GM12878 (cell line): Measurements from ENCODE around the gene CD151. TPM values are rescaled to one million over a fixed set of nuclear protein-coding genes. Genes with fewer than 3 reads are reported as not detected.
A peak's percentile ranks its signal among the peaks of the same experiment; 100 is the strongest.

ENCODE experiments used
- ATAC-seq: fragments of 200-7000 bp; cut with Tn5 transposase; 3 replicates; pipeline ENCODE4 v1.9.1; 2020; ENCODE audit warnings: mild to moderate bottlenecking, moderate library complexity
- BruUV-seq: library from RNA; stranded (reverse); fragments of 400-500 nt; replicated peaks from 2 replicates; lab custom pipeline; 2021; lab: Mats Ljungman, UMichigan
- CTCF ChIA-PET: fragments of 300-600 bp; sonication (Branson Sonifier 250); formaldehyde crosslinking; extraction: SDS; loops from one replicate; lab custom pipeline; 2021; ENCODE audit warnings: inconsistent platforms; lab: Yijun Ruan, JAX
- POLR2A ChIA-PET: fragments of 350-600 bp; formaldehyde crosslinking; extraction: SDS; loops from one replicate; lab custom pipeline; 2021; ENCODE audit warnings: inconsistent platforms; lab: Charles Lee
- RAD21 ChIA-PET: fragments of 300-600 bp; sonication (Branson Sonifier 250); formaldehyde crosslinking; loops from one replicate; lab custom pipeline; 2023; ENCODE audit warnings: antibody characterized with exemption; ENCODE audit not compliant: unreplicated experiment; lab: Charles Lee
- SMC1A ChIA-PET: fragments of 300-600 bp; sonication (Branson Sonifier 250); formaldehyde crosslinking; loops from one replicate; lab custom pipeline; 2023; ENCODE audit not compliant: unreplicated experiment, uncharacterized antibody; lab: Charles Lee
- DNase-seq: peaks from one replicate; pipeline ENCODE4 v3.0.0-alpha.2; 2011; ENCODE audit warnings: low read depth, low spot score
- FAIRE-seq: peaks from 3 replicates; lab custom pipeline; 2011; peaks lifted over from hg19 to GRCh38; lab: Jason Lieb, UNC
- H2AFZ ChIP-seq: 2 replicates; pipeline ENCODE4 v1.6.0; 2011; ENCODE audit warnings: low read depth, low read length, control low read depth; ENCODE audit not compliant: control insufficient read depth
- H3K27ac ChIP-seq: 2 replicates; pipeline ENCODE4 v1.5.1; 2011; ENCODE audit warnings: control low read depth; ENCODE audit not compliant: control insufficient read depth, insufficient read depth
- H3K27me3 ChIP-seq, 2 experiments: replicated peaks in 1 of 2; 2 replicates each; pipeline versions ENCODE4 v1.6.0 to v1.6.1; 2011; ENCODE audit warnings: low read length in 1 of 2; ENCODE audit not compliant: control insufficient read depth in 2 of 2, insufficient read depth in 2 of 2
- H3K36me3 ChIP-seq, 2 experiments: 2 replicates each; pipeline ENCODE4 v1.5.1; 2011; ENCODE audit warnings: low read length in 1 of 2; ENCODE audit not compliant: control insufficient read depth in 2 of 2, insufficient read depth in 2 of 2
- H3K4me1 ChIP-seq: 2 replicates; pipeline ENCODE4 v1.6.1; 2011; ENCODE audit warnings: mild to moderate bottlenecking, low read length, moderate library complexity, mixed read lengths; ENCODE audit not compliant: control insufficient read depth, insufficient read depth
- H3K4me2 ChIP-seq: 2 replicates; pipeline ENCODE4 v1.6.0; 2011; ENCODE audit warnings: control low read depth; ENCODE audit not compliant: control insufficient read depth, insufficient read depth
- H3K4me3 ChIP-seq: fragments of 200-600 bp; sonication (generic); 2 replicates; pipeline ENCODE4 v1.5.1; 2016
- H3K79me2 ChIP-seq: 2 replicates; pipeline ENCODE4 v1.6.0; 2011; ENCODE audit warnings: low read length; ENCODE audit not compliant: control insufficient read depth, insufficient read depth
- H3K9ac ChIP-seq: 2 replicates; pipeline ENCODE4 v1.8.0; 2011; ENCODE audit warnings: low read length, control low read depth, mixed read lengths; ENCODE audit not compliant: control insufficient read depth, insufficient read depth
- H3K9me3 ChIP-seq: replicated peaks from 3 replicates; pipeline ENCODE4 v1.5.1; 2011; ENCODE audit warnings: mild to moderate bottlenecking, low read length; ENCODE audit not compliant: control insufficient read depth, insufficient read depth
- H4K20me1 ChIP-seq: 2 replicates; pipeline ENCODE4 v1.6.0; 2011; ENCODE audit not compliant: control insufficient read depth, insufficient read depth
- ATF2 ChIP-seq: IDR thresholded peaks from 2 replicates; pipeline ENCODE4 v1.6.1; 2012; ENCODE audit warnings: low read length, inconsistent platforms
- BCLAF1 ChIP-seq: fragments of 450-650 bp; IDR thresholded peaks from 2 replicates; pipeline ENCODE4 v1.6.1; 2017; ENCODE audit warnings: antibody characterized with exemption, mild to moderate bottlenecking, moderate library complexity
- CTCF ChIP-seq, 3 experiments: IDR thresholded peaks in 2 of 3; conservative IDR thresholded peaks in 1 of 3; 2 replicates each; pipeline ENCODE4 v1.5.1; 2011; ENCODE audit warnings: low read depth in 3 of 3, low read length in 3 of 3, mild to moderate bottlenecking in 3 of 3, control low read depth in 2 of 3, moderate library complexity in 2 of 3, inconsistent platforms in 1 of 3, mixed read lengths in 1 of 3; ENCODE audit not compliant: control insufficient read depth in 2 of 3, insufficient read depth in 1 of 3; ENCODE audit errors: extremely low read depth in 1 of 3
- DPF2 ChIP-seq: fragments of 450-650 bp; IDR thresholded peaks from 2 replicates; pipeline ENCODE4 v1.6.1; 2017; ENCODE audit warnings: mild to moderate bottlenecking
- MAX ChIP-seq: IDR thresholded peaks from 2 replicates; pipeline ENCODE4 v1.6.1; 2012; ENCODE audit warnings: low read depth, low read length, improper control_type of control experiment
- MEF2A ChIP-seq: IDR thresholded peaks from 2 replicates; pipeline ENCODE4 v1.6.1; 2011; ENCODE audit warnings: low read depth, mild to moderate bottlenecking, low read length, moderate library complexity; ENCODE audit not compliant: insufficient read depth
- NR2C2 ChIP-seq: IDR thresholded peaks from 2 replicates; pipeline ENCODE4 v1.6.1; 2011; ENCODE audit warnings: borderline replicate concordance, low read depth; ENCODE audit not compliant: control insufficient read depth, insufficient read length
- POLR2AphosphoS5 ChIP-seq: IDR thresholded peaks from 2 replicates; pipeline ENCODE4 v1.6.1; 2011; ENCODE audit warnings: mild to moderate bottlenecking, low read length, inconsistent platforms
- RELA ChIP-seq: fragments of 450-650 bp; IDR thresholded peaks from 2 replicates; pipeline ENCODE4 v1.8.0; 2014; ENCODE audit warnings: borderline replicate concordance; ENCODE audit not compliant: partially characterized antibody
- SUPT20H ChIP-seq: IDR thresholded peaks from 2 replicates; pipeline ENCODE4 v1.6.1; 2011; ENCODE audit warnings: low read depth, mild to moderate bottlenecking, low read length, moderate library complexity, borderline replicate concordance; ENCODE audit not compliant: control insufficient read depth
- ZNF207 ChIP-seq: fragments of 450-650 bp; IDR thresholded peaks from 2 replicates; pipeline ENCODE4 v1.6.1; 2014; ENCODE audit warnings: antibody characterized with exemption, mild to moderate bottlenecking, borderline replicate concordance
- ZNF24 ChIP-seq: fragments of 450-650 bp; IDR thresholded peaks from 2 replicates; pipeline ENCODE4 v1.6.1; 2017; ENCODE audit warnings: antibody characterized with exemption, mild to moderate bottlenecking
- ZNF384 ChIP-seq: IDR thresholded peaks from 2 replicates; pipeline ENCODE4 v1.6.1; 2012; ENCODE audit warnings: low read depth, mild to moderate bottlenecking, low read length, improper control_type of control experiment, borderline replicate concordance
- ZZZ3 ChIP-seq: IDR thresholded peaks from 2 replicates; pipeline ENCODE4 v1.6.1; 2011; ENCODE audit warnings: low read depth; ENCODE audit not compliant: control insufficient read depth, insufficient read length
- WGBS: methylation state at CpG from one replicate; pipeline ENCODE4 v1.1.6; 2016; ENCODE audit warnings: low lambda C conversion rate; ENCODE audit not compliant: insufficient replicate concordance, insufficient coverage; ENCODE audit errors: missing lambda C conversion rate; 5-methylcytosine and 5-hydroxymethylcytosine counted together
- in situ Hi-C: fragments of 300-500 bp; cut with MboI; formaldehyde crosslinking; loops from 9 replicates; pipeline ENCODE4 v1.14.3; 2018; ENCODE audit warnings: mixed read lengths
- intact Hi-C: fragments of 100-400 bp; cut with micrococcal nuclease; formaldehyde crosslinking; loops from one replicate; pipeline ENCODE4 v1.14.2; 2022; ENCODE audit not compliant: unreplicated experiment
- polyA plus RNA-seq, 11 experiments: library from polyadenylated mRNA; depleted of rRNA in 4 of 11; unstranded in 6 of 11; stranded (reverse) in 5 of 11; fragments of >200 nt; fragmentation: Nextera tagmentation in 4 of 11; fragmentation: Illumina TruSeq in 1 of 11; extraction: Ambion mirVana in 4 of 11; extraction: Trizol in 1 of 11; gene quantifications; 1 replicate in 1 of 11; 2 replicates in 10 of 11; pipeline versions ENCODE4 v1.2.1 to v1.2.3, GENCODE V29; 2011 to 2016; ENCODE audit warnings: inconsistent platforms in 2 of 11, missing spikeins in 2 of 11, low read depth in 1 of 11
- total RNA-seq, 4 experiments: library from RNA; depleted of rRNA in 3 of 4; stranded (reverse); fragments of >200 nt in 3 of 4; fragmentation: Illumina TruSeq in 1 of 4; extraction: Trizol in 1 of 4; gene quantifications; 2 replicates each; pipeline versions ENCODE4 v1.2.1 to v1.2.3, GENCODE V29; 2013 to 2021

CD151 gene
- total and polyA plus RNA-seq, 10 of the 15 experiments (the other 5 are each of a cell fraction or from before 2014, with no cell fraction given), result 0.52 to 41.7 (median 14.7) TPM

- 45% methylated on average over 14 of the region's 14 CpGs for WGBS
- POLR2A ChIA-PET, result interaction anchor here (0.7 to 1.7 kb wide), 2 partner anchors 8 to 139 kb away, joined by 5 to 18 read pairs; partner anchors contain the start of gene PNPLA2
- RAD21 ChIA-PET, result no interaction called here
- CTCF ChIA-PET, result interaction anchor here (1.3 kb wide), 1 partner anchor 8 kb away, joined by 4 read pairs; no protein-coding TSS in a partner anchor
- Histone ChIP-seq H2AFZ (no peak overlapping the region), H3K9me3 (no peaks in the 10 kb centered on the region), H3K9ac (peak overlapping the region; percentile 98), H3K4me1 (peaks cover 7% of the 10 kb centered on the region; the same call in 1 of the 2 replicates), H3K36me3 (peaks cover 8 to 28% of the 10 kb centered on the region in 2 experiments; a peak in 3 of 4 replicates), H3K79me2 (peaks cover 38% of the 10 kb centered on the region), H3K27ac (no peak overlapping the region), H3K27me3 (no peaks in the 10 kb centered on the region), H4K20me1 (peaks cover 8% of the 10 kb centered on the region; the same call in 1 of the 2 replicates), H3K4me3 (peak overlapping the region; percentile 98), H3K4me2 (peak overlapping the region; percentile 78)
- BruUV-seq, result no TSS peak
- in situ Hi-C loops (loop anchor here (25.0 kb wide), 1 partner anchor 1576 kb away; the partner anchor contains the start of gene CD81), intact Hi-C loops (no loop called here)
- ATAC-seq (no peak), DNase-seq (no peak), FAIRE-seq (peak; percentile 77)
- SMC1A ChIA-PET, result interaction anchor here (1.0 to 1.3 kb wide), 2 partner anchors 8 to 21 kb away, joined by 3 to 4 read pairs; partner anchors contain the start of gene CD151
- no peak for TF ChIP-seq NR2C2
- no peak for TF ChIP-seq SUPT20H
- TF ChIP-seq RELA, result no peak
- TF ChIP-seq POLR2AphosphoS5, result peak; percentile 59; the same call in 1 of the 2 replicates
- TF ChIP-seq ZNF207, result no peak
- no peak for TF ChIP-seq MEF2A
- TF ChIP-seq ATF2, result no peak
- TF ChIP-seq MAX, result no peak
- no peak for TF ChIP-seq ZNF24
- no peak for TF ChIP-seq DPF2
- TF ChIP-seq BCLAF1, result no peak
- no peak for TF ChIP-seq ZNF384
- TF ChIP-seq CTCF (IDR thresholded peaks at IDR 0.05 in 2 of 3, conservative IDR thresholded peaks at IDR 0.05 in 1 of 3; ENCODE audit: control insufficient read depth in 2 of 3, extremely low read depth in 1 of 3, insufficient read depth in 1 of 3, low read depth in 3 of 3, low read length in 3 of 3), result peak; percentile 11 to 26 (median 16); a peak in 2 of 6 replicates
- no peak for TF ChIP-seq ZZZ3
Measured at GRCh38 chr11:811446-812245, 21.1 kb upstream of the CD151 start.
